Left lung (tissue), 10 donors: ENCODE data around the gene IRX4. TPM values are rescaled to one million over a fixed set of nuclear protein-coding genes. Genes with fewer than 3 reads are reported as not detected.
"Not testable (repeated sequence)": the region's sequence is repeated elsewhere in the genome, so short reads cannot be mapped to it uniquely, and the experiment has no call there.

Experiments used
- ATAC-seq: fragments of 200-7000 bp; cut with Tn5 transposase; one replicate; pipeline ENCODE4 v1.9.1; 2020; ENCODE audit warnings: moderate library complexity
- DNase-seq, 4 donors: peaks; one replicate each; pipeline ENCODE4 v3.0.0-alpha.2; 2013 to 2020
- H3K27ac ChIP-seq, 2 donors: fragments of 200-600 bp; sonication (generic) in 1 of 2; one replicate each; pipeline versions ENCODE4 v1.5.0 to v1.8.0; 2020 to 2021
- H3K27me3 ChIP-seq, 2 donors: fragments of 200-600 bp; sonication (generic) in 1 of 2; one replicate each; pipeline versions ENCODE4 v1.5.0 to v1.8.0; 2020 to 2021
- H3K36me3 ChIP-seq, 2 donors: fragments of 200-600 bp; sonication (generic) in 1 of 2; one replicate each; pipeline versions ENCODE4 v1.5.0 to v1.8.0; 2020 to 2021
- H3K4me1 ChIP-seq, 2 donors: fragments of 200-600 bp; one replicate each; pipeline ENCODE4 v1.8.0; 2021
- H3K4me3 ChIP-seq, 2 donors: fragments of 200-600 bp; sonication (generic) in 1 of 2; one replicate each; pipeline versions ENCODE4 v1.5.0 to v1.8.0; 2020 to 2021; ENCODE audit warnings: mild to moderate bottlenecking in 1 of 2
- H3K9me3 ChIP-seq, 2 donors: fragments of 200-600 bp; sonication (generic) in 1 of 2; one replicate each; pipeline versions ENCODE4 v1.5.0 to v1.8.0; 2020 to 2021
- intact Hi-C, 2 donors: fragments of 100-400 bp; cut with DNase I; formaldehyde crosslinking; loops; one replicate each; pipeline versions ENCODE4 v1.11.2 to v1.14.2; 2022
- polyA plus RNA-seq, 6 donors: library from polyadenylated mRNA; unstranded; fragments of 120-200 nt; gene quantifications; one replicate each; pipeline ENCODE4 v1.2.1, GENCODE V29; 2013; ENCODE audit not compliant: insufficient read length in 6 of 6
- total RNA-seq, 2 donors: library from RNA; stranded (reverse); fragmentation: NEBNext Ultra II Directional; extraction: Animal tissue kit (Norgen Biotek cat#: 25700); gene quantifications; one replicate each; pipeline ENCODE4 v1.2.1, GENCODE V29; 2021
- TF ChIP-seq, protein P1 (sequence below), 2 donors: fragments of 200-600 bp; sonication (generic) in 1 of 2; IDR thresholded peaks; one replicate each; pipeline versions ENCODE4 v1.5.0 to v1.8.0; 2021; ENCODE audit warnings: antibody characterized with exemption in 2 of 2
- donor health status: DM: no; HTN: yes; CAD: no.
- donor health status: DM: no; HTN: no; CAD: no.

Gene IRX4
- total and polyA plus RNA-seq, 8 donors: not detected

DNA sequence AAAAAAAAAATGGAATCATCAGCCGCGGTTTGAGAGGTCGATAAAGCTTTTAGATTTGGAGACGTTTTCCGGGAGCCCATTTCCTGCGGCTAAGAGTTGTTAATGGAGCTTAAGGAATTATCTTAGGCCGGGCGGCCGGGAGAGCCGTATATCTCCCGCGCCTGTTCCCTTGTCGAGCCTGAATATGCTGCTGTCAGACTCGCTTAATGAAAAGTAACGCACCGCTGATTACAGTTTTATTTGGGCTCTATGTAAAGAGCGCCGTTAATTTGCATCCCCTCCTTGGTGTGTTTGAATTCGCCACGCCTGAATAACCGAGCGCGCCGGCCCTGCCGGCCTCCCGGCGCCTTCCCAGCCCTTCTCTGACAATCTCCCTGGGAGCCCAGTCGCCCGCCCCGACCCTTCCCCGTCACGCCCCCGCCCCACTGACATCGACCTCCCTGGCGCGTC lies 7.9 kb downstream of the IRX4 start:
- Histone ChIP-seq H3K27ac (no peak overlapping the region), H3K4me1 (peaks cover 0 to 9% of the 10 kb centered on the region in 2 donors), H3K27me3 (peaks cover 62 to 87% of the 10 kb centered on the region in 2 donors), H3K4me3 (no peak overlapping the region), H3K9me3 (no peaks in the 10 kb centered on the region), H3K36me3 (no peaks in the 10 kb centered on the region)
- no peak for ATAC-seq
- TF ChIP-seq, protein P1, sequence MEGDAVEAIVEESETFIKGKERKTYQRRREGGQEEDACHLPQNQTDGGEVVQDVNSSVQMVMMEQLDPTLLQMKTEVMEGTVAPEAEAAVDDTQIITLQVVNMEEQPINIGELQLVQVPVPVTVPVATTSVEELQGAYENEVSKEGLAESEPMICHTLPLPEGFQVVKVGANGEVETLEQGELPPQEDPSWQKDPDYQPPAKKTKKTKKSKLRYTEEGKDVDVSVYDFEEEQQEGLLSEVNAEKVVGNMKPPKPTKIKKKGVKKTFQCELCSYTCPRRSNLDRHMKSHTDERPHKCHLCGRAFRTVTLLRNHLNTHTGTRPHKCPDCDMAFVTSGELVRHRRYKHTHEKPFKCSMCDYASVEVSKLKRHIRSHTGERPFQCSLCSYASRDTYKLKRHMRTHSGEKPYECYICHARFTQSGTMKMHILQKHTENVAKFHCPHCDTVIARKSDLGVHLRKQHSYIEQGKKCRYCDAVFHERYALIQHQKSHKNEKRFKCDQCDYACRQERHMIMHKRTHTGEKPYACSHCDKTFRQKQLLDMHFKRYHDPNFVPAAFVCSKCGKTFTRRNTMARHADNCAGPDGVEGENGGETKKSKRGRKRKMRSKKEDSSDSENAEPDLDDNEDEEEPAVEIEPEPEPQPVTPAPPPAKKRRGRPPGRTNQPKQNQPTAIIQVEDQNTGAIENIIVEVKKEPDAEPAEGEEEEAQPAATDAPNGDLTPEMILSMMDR (IDR thresholded peaks at IDR 0.05): no peak
- DNase-seq: no peak
- intact Hi-C loops: no loop called here

GRCh38 chr5:1874348-1874747 lies 8.4 kb downstream of the IRX4 start:
- TF ChIP-seq, protein P1 (IDR thresholded peaks at IDR 0.05): no peak
- ATAC-seq (no peak), DNase-seq (no peak)
- no peaks in the 10 kb centered on the region for H3K9me3 ChIP-seq
- H3K27ac ChIP-seq: no peak overlapping the region
- intact Hi-C loops: no loop called here
- peaks cover 58 to 87% of the 10 kb centered on the region in 2 donors for H3K27me3 ChIP-seq
- H3K36me3 ChIP-seq: no peaks in the 10 kb centered on the region
- peaks cover 0 to 9% of the 10 kb centered on the region in 2 donors for H3K4me1 ChIP-seq
- H3K4me3 ChIP-seq: no peak overlapping the region

DNA sequence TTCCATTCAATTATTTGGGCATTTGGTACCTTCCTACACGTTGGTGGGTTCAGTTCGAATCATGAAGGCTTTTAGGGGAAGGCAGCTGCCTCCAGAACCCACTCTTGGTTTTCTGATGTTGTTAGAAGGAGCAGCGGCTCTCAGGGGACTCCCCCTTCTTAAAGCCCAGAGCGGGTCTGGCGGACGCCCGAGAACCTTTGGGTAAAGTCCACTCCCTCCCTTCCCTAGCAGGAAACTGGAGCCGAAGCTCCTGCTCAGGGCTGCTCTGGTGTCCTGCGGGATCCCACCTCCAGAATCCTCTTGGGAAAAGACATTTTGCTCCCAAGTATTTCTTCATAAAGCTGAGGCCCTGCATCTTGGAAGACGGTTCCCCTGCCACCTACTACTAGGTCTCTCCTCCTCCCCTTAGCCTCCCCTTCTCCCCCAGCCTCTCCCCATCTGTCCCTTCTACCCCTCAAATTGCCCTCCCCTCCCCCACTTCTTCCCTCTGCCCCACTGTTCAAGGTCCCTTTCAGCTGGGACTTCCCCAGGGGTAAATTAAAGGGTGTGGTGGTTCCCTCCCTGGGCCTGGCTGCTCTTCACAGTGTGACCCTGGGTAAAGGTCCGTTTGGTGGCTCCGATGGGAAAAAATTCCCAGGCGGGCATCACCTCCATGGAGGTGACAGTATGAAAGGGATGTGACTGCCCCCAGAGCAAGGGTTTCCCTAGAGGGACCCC lies 9.3 kb downstream of the IRX4 start:
- intact Hi-C loops: no loop called here
- no peak overlapping the region for H3K4me3 ChIP-seq
- peaks cover 0 to 9% of the 10 kb centered on the region in 2 donors for H3K4me1 ChIP-seq
- no peaks in the 10 kb centered on the region for H3K36me3 ChIP-seq
- DNase-seq: no peak
- ATAC-seq: no peak
- peaks cover 50 to 87% of the 10 kb centered on the region in 2 donors for H3K27me3 ChIP-seq
- H3K27ac ChIP-seq: no peak overlapping the region
- TF ChIP-seq, protein P1 (IDR thresholded peaks at IDR 0.05): no peak
- no peaks in the 10 kb centered on the region for H3K9me3 ChIP-seq

GRCh38 chr5:1871441-1871840 lies 11.3 kb downstream of the IRX4 start:
- peaks cover 34 to 87% of the 10 kb centered on the region in 2 donors for H3K27me3 ChIP-seq
- DNase-seq: no peak

GRCh38 chr5:1870435-1871272 lies 12.1 kb downstream of the IRX4 start:
- H3K27me3 ChIP-seq: peaks cover 26 to 87% of the 10 kb centered on the region in 2 donors
- DNase-seq, ATAC-seq, H3K4me3 ChIP-seq, intact Hi-C loops, H3K27ac ChIP-seq, H3K36me3 ChIP-seq, H3K9me3 ChIP-seq, H3K4me1 ChIP-seq: not testable (repeated sequence)

More at GRCh38 chr5:1871441-1871840, 11.3 kb downstream of the IRX4 start:
- intact Hi-C loops: no loop called here
- ATAC-seq: no peak
- H3K9me3 ChIP-seq: no peaks in the 10 kb centered on the region
- H3K27ac ChIP-seq: no peak overlapping the region
- no peaks in the 10 kb centered on the region for H3K36me3 ChIP-seq
- TF ChIP-seq, protein P1 (IDR thresholded peaks at IDR 0.05): no peak
- H3K4me3 ChIP-seq: no peak overlapping the region
- peaks cover 0 to 9% of the 10 kb centered on the region in 2 donors for H3K4me1 ChIP-seq
